ENCODE measurements around the gene GRIN1. TPM values are rescaled to one million over a fixed set of nuclear protein-coding genes. Genes with fewer than 3 reads are reported as not detected.

The GRIN1 gene
- total RNA-seq, 1 donor from 2014 or later: not detected

DNA sequence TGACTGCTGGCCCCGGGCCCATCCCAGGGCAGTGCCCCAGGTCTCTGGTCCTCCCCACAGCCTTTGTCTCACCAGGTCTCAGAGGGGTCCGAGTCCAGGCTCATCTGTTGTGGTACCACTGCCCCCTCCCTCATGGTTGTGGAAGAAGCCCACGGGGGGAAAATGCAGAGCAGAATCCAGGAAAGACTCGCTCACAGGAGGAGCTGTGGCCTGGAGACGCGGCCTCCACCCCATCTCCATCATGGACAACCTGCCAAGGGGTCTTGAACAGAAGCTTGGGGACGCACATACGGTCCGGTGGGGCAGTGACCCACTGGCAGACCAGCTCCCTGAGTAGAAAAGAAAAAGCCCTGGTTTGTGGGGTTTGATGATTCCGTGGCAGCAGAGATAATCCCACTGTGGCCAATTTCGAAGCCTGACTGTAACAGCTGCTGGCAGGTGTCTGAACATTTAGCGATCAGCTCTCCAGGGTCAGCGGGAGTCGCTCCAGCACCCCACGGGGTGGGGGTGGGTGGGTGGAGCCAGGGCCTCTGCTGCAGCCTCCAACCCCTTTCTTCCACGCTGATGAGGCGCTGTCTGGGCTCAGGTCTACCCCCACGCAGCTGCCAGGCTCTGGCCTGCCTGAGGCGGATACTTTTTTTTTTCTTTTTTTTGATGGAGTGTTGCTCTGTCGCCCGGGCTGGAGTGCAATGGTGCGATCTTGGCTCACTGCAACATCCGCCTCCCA lies 1.9 kb upstream of the GRIN1 start:
- no peak for DNase-seq (ENCODE audit: low read depth)
- H3K4me3 ChIP-seq (ENCODE audit: low read depth, low read length): no peak overlapping the region
- TF ChIP-seq, protein P1, sequence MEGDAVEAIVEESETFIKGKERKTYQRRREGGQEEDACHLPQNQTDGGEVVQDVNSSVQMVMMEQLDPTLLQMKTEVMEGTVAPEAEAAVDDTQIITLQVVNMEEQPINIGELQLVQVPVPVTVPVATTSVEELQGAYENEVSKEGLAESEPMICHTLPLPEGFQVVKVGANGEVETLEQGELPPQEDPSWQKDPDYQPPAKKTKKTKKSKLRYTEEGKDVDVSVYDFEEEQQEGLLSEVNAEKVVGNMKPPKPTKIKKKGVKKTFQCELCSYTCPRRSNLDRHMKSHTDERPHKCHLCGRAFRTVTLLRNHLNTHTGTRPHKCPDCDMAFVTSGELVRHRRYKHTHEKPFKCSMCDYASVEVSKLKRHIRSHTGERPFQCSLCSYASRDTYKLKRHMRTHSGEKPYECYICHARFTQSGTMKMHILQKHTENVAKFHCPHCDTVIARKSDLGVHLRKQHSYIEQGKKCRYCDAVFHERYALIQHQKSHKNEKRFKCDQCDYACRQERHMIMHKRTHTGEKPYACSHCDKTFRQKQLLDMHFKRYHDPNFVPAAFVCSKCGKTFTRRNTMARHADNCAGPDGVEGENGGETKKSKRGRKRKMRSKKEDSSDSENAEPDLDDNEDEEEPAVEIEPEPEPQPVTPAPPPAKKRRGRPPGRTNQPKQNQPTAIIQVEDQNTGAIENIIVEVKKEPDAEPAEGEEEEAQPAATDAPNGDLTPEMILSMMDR (conservative IDR thresholded peaks at IDR 0.05; ENCODE audit: low read depth, low read length): no peak

DNA sequence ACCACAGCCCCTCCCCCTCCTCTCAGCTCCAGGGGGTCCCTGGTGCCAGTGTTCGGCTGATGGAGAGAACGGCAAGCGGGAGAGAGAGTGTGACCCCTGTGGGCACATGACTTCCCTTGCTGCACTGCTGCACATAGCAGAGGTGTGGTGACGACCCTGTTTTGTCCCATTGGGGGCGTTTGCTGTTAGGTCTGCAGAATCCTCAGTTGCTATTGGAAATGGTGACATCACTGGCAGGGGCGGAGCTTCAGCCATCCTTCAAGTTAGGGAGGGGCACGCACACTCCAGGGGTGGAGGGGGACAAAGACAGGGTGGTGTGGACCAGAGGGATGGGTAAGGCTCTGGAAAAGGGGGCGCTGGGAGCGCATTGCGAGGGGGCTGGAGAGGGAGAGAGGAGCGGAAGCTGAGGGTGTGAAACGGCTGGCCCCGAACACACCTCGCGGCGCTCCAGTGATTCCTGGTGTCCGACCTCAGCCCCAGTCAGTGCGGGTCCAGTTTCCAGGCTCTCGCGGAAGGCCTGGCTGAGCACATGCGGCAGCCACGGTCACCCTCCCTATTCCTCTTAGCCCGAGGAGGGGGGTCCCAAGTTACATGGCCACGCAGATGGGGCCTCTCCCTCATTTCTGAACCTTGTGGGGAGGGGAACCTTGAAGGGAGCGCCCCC lies 764 bp upstream of the GRIN1 start:
- TF ChIP-seq, protein P1 (conservative IDR thresholded peaks at IDR 0.05; ENCODE audit: low read depth, low read length): no peak
- no peak for DNase-seq (ENCODE audit: low read depth)
- no peak overlapping the region for H3K4me3 ChIP-seq (ENCODE audit: low read depth, low read length)

DNA sequence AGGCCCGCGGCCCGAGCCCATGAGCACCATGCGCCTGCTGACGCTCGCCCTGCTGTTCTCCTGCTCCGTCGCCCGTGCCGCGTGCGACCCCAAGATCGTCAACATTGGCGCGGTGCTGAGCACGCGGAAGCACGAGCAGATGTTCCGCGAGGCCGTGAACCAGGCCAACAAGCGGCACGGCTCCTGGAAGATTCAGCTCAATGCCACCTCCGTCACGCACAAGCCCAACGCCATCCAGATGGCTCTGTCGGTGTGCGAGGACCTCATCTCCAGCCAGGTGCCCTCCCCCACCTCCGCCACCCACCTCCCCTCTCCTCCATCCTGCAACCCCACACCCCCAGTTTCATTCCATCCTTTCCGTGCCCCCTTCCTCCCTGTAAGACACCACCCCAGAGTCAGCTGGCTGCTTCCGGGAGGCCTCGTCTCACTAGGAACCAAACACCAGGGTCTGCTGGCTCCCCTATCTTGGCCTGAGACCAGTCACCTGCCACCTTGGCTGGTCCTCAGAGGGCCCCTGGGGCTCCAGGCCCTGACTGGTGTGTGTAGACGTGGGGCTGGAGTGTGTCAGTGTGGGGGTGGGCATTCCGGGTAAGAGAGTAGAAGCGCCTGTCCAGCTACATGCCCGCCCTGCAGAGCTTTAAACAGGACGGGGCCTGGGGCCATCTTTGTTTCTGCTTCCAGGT lies 655 bp downstream of the GRIN1 start:
- DNase-seq (ENCODE audit: low read depth): no peak
- TF ChIP-seq, protein P1 (conservative IDR thresholded peaks at IDR 0.05; ENCODE audit: low read depth, low read length): no peak
- H3K4me3 ChIP-seq (ENCODE audit: low read depth, low read length): no peak overlapping the region

DNA sequence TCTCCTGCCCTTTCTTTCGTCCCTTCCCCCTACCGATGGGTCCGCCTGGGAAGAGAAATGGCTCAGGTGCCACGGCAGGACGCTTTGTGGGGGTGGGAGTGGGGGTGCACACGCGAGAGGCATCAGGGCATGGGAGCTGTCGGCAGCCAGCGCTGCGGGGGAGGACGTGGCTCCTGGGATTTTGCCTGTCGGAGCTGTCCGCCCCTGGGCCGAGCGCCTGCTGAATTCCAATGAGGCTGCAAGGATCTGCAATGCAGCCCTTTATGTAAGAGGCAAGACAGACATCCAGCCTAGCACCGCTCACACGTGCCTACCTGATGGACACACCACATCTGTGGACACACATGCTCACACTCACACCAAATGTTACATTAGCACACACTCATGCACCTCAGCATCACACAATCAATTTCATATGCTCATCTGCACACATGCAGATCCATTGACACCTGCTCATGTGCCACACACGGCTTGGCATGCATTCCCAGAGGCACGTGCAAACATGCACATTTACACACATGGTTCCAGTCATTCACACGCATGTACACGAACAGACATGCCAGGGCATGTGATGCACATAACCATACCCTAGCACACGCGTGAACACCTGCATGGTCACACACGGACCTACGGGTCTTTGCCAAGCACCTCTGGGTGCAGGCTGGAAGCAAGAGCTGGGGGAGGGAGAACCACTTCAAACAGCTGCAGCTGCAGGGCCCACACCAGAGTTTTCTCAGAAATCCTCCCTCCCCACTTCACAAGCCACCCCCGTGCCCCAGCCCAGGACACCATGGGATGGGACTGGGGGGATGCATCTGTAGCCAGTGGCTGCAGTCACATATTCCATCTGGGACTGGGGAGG lies 1.4 kb downstream of the GRIN1 start:
- H3K4me3 ChIP-seq (ENCODE audit: low read depth, low read length): no peak overlapping the region
- DNase-seq (ENCODE audit: low read depth): no peak
- TF ChIP-seq, protein P1 (conservative IDR thresholded peaks at IDR 0.05; ENCODE audit: low read depth, low read length): no peak

DNA sequence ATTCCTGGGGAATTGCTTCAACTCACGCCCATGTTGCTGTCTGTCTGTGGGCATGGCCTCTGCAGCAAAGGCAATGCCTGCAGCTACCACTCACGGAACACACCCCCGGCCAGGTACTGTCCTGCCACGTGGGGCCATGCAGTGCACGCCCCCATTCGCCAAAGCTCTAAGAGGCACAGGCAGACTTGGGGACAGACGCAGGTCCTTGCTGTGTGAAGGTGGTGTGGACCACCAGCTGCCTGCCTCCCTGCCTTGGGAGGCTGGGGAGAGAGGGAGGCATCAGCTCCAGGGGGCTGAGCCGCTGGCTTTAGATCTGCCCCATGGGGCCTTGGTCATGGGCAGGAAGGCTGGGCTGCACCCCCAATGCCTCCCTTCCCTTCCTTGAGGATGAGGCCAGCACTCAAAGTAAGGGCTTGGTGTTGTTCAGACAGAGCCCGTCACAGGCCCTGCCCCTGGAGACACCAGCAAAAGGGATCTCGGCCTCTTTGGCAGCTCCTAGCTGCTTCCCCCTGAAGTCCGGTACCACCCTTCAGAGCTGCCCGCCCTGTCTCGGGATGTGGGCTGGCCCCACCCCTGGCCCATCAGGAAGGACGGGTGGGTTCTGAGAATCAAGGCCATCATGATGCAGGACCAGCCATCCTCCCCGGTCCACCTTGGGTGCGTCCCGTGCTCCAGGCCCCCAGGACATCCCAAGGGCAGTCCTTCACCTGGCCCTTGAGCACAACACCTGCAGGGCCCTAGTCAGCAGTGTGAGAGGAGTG lies 2.3 kb downstream of the GRIN1 start:
- TF ChIP-seq, protein P1 (conservative IDR thresholded peaks at IDR 0.05; ENCODE audit: low read depth, low read length): no peak
- no peak overlapping the region for H3K4me3 ChIP-seq (ENCODE audit: low read depth, low read length)
- DNase-seq (ENCODE audit: low read depth): no peak
